ENCODE results near the gene SAMD9L.
"Not testable (repeated sequence)": the region's sequence is repeated elsewhere in the genome, so short reads cannot be mapped to it uniquely, and the experiment has no call there.

SAMD9L gene

DNA sequence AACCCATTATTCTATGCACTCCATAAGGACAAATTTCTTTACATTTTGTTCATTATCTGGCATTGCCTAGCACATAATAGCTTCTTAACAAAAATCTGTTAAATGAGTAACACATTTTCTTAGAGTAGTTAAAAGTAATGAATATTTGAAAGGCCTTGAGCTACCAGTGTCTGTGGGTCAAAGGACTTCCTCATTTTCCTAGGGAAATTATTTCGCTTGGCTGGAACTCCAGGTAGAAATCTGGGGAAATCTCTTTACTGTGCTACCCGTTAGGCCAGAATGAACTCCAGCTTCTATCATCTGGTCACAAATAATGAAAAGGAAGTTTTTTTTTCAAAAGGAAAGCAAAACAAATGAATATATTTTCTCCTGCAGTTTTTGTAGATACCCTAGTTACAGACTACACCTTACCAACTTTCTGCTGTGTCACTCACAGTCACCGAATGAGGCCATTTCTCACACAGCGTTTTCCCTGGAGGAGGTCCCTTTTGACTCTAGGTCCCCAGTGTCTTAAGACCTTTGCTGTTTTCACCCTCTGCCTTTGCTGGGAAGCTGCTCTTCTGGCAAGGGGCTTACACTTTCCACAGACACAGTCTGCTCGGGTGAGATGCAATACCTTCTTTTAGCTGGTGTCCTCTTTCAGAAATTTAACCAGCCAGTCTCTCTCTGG lies 1.6 kb downstream of the SAMD9L start:
- Histone ChIP-seq H3K4me3 (ENCODE audit: extremely low read depth, insufficient read depth, low read length, poor library complexity, severe bottlenecking) (no peak overlapping the region), H3K36me3 (ENCODE audit: control insufficient read depth, insufficient read depth, low read length) (no peaks in the 10 kb centered on the region), H3K27ac (ENCODE audit: low read depth, low read length, severe bottlenecking) (no peak overlapping the region), H3K9me3 (ENCODE audit: control insufficient read depth, low read length) (no peaks in the 10 kb centered on the region), H3K4me1 (ENCODE audit: control insufficient read depth, insufficient read depth, low read length, poor library complexity, severe bottlenecking) (no peaks in the 10 kb centered on the region)
- WGBS, 2 experiments (ENCODE audit: insufficient coverage in 2 of 2): 81 to 88% methylated on average over 4 of the region's 5 CpGs

DNA sequence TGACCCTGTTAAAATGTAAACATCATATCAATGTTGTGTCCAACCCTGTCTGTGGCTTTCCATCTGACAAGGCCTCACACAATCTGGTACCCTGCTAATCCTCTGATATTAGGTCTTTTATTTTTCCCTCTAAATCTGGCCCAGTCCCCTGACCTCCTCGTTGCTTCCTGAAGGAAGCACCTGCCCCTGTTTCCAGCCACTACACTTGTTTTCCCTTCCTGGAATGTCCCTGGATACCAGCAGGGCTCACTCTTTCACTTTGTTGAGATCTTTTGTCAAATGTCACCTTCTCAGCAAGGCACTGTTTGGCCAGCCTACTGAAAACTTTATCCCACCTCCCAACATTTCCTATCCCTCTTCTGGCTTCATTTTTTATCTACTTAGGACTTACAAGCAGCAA lies 2.1 kb downstream of the SAMD9L start:
- no peaks in the 10 kb centered on the region for H3K36me3 ChIP-seq (ENCODE audit: control insufficient read depth, insufficient read depth, low read length)
- H3K9me3 ChIP-seq (ENCODE audit: control insufficient read depth, low read length): no peaks in the 10 kb centered on the region
- WGBS, 2 experiments (ENCODE audit: insufficient coverage in 2 of 2): 50 to 82% methylated on average over 1 of the region's 1 CpG
- H3K4me3 ChIP-seq (ENCODE audit: extremely low read depth, insufficient read depth, low read length, poor library complexity, severe bottlenecking): no peak overlapping the region
- no peak overlapping the region for H3K27ac ChIP-seq (ENCODE audit: low read depth, low read length, severe bottlenecking)
- H3K4me1 ChIP-seq (ENCODE audit: control insufficient read depth, insufficient read depth, low read length, poor library complexity, severe bottlenecking): no peaks in the 10 kb centered on the region

DNA sequence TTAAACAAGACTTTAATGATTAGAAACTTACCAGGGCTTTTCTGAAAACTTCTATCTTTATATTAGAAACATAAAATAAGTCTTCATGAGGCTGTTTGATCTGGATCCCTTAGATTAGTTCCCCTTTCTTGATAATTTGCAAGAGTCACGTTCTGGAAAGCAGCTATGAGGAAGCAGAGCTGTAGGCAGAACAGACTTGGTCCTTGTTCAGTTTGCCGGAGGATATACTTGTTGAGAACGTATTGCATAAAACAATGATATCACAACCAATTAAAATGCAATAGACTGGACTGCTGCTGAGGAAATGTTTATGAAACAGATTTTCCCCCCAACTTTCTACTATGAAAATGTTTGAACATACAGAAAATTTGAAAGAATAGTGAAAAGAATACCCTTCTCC lies 2.8 kb downstream of the SAMD9L start:
- H3K36me3 ChIP-seq (ENCODE audit: control insufficient read depth, insufficient read depth, low read length): no peaks in the 10 kb centered on the region
- WGBS, 2 experiments (ENCODE audit: insufficient coverage in 2 of 2): 86% methylated on average over 1 of the region's 3 CpGs; no CpG with 5 or more reads in 1 of the 2 experiments
- H3K27ac ChIP-seq (ENCODE audit: low read depth, low read length, severe bottlenecking): no peak overlapping the region
- H3K4me3 ChIP-seq (ENCODE audit: extremely low read depth, insufficient read depth, low read length, poor library complexity, severe bottlenecking): no peak overlapping the region
- H3K4me1 ChIP-seq (ENCODE audit: control insufficient read depth, insufficient read depth, low read length, poor library complexity, severe bottlenecking): no peaks in the 10 kb centered on the region
- no peaks in the 10 kb centered on the region for H3K9me3 ChIP-seq (ENCODE audit: control insufficient read depth, low read length)

DNA sequence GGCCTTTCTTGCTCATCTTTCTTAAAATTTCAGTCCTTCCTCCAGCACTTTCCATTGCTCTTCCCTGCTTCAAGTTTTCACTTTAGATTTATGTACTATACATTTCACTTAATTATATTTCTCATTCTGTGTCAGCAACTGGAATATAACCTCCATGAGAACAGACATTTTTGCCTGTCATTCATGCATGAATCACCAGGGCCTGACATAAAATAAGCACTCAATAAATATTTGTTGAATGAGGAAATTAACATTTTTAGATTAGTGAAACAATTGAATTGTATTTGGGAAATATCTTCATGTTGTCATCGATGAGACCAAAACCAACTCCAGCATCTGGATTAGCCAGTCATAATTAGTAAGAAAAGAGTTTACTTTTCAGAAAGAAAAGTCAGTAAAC lies 6.1 kb downstream of the SAMD9L start:
- Histone ChIP-seq H3K4me3 (ENCODE audit: extremely low read depth, insufficient read depth, low read length, poor library complexity, severe bottlenecking) (no peak overlapping the region), H3K4me1 (ENCODE audit: control insufficient read depth, insufficient read depth, low read length, poor library complexity, severe bottlenecking) (no peaks in the 10 kb centered on the region), H3K27ac (ENCODE audit: low read depth, low read length, severe bottlenecking) (no peak overlapping the region), H3K9me3 (ENCODE audit: control insufficient read depth, low read length) (no peaks in the 10 kb centered on the region), H3K36me3 (ENCODE audit: control insufficient read depth, insufficient read depth, low read length) (no peaks in the 10 kb centered on the region)
- no CpG with 5 or more reads among the region's 1 CpG for WGBS, 2 experiments (ENCODE audit: insufficient coverage in 2 of 2)

DNA sequence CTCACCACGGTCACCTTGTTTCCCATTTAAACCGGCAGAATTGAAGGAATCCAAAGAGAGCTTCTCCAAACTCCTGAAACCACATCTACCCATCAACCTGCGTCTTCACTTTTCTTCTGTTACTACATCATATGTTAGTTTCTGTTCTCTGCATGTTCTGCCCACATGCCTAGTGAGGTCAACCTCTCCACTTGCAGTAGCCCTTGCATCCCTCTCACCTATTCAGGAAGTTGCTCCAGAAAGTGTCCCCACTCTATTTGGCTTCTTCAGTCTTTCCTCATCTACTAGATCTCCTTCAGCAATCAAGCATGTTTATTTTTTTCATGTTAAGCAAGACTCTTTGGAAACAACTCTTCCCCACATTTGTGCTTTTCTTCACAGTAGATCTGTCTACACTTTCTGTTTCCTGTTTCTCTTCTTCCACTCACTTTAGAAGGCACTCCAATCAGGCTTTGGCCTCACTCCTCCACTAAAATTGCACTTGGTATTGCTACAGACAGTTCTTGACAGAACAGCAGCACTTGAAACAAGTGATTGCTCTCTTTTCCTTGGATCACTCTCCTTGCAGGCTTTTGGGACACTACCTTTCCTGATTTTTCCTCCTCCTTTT lies 7.5 kb downstream of the SAMD9L start:
- Histone ChIP-seq H3K4me3 (ENCODE audit: extremely low read depth, insufficient read depth, low read length, poor library complexity, severe bottlenecking) (no peak overlapping the region), H3K27ac (ENCODE audit: low read depth, low read length, severe bottlenecking) (no peak overlapping the region), H3K9me3 (ENCODE audit: control insufficient read depth, low read length) (no peaks in the 10 kb centered on the region), H3K4me1 (ENCODE audit: control insufficient read depth, insufficient read depth, low read length, poor library complexity, severe bottlenecking) (no peaks in the 10 kb centered on the region), H3K36me3 (ENCODE audit: control insufficient read depth, insufficient read depth, low read length) (no peaks in the 10 kb centered on the region)
- WGBS, 2 experiments (ENCODE audit: insufficient coverage in 2 of 2): 75 to 96% methylated on average over 3 of the region's 3 CpGs

DNA sequence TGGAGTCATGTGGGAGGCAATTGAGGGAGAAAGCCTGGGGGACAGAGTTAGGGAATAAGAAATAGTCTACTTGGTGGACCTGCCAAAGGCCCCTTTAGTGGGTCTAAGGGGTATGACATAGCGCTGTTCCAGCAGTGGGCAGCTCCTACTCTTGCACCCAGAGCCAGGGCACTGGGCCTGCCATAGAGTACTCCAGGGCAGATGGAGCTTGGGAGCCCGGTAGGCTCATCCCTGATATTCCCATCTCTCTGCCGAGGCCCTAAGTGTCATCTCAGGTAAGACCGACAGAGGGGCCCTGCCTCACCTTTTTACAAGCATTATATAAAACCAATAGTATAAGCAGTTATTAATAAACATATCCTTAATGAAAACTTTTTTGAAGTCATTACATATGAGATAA lies 9.6 kb downstream of the SAMD9L start:
- Histone ChIP-seq H3K9me3 (ENCODE audit: control insufficient read depth, low read length) (no peaks in the 10 kb centered on the region), H3K4me1 (ENCODE audit: control insufficient read depth, insufficient read depth, low read length, poor library complexity, severe bottlenecking) (no peaks in the 10 kb centered on the region), H3K36me3 (ENCODE audit: control insufficient read depth, insufficient read depth, low read length) (no peaks in the 10 kb centered on the region), H3K27ac (ENCODE audit: low read depth, low read length, severe bottlenecking) (no peak overlapping the region), H3K4me3 (ENCODE audit: extremely low read depth, insufficient read depth, low read length, poor library complexity, severe bottlenecking) (no peak overlapping the region)
- WGBS, 2 experiments (ENCODE audit: insufficient coverage in 2 of 2): 93% methylated on average over 3 of the region's 4 CpGs; no CpG with 5 or more reads in 1 of the 2 experiments

DNA sequence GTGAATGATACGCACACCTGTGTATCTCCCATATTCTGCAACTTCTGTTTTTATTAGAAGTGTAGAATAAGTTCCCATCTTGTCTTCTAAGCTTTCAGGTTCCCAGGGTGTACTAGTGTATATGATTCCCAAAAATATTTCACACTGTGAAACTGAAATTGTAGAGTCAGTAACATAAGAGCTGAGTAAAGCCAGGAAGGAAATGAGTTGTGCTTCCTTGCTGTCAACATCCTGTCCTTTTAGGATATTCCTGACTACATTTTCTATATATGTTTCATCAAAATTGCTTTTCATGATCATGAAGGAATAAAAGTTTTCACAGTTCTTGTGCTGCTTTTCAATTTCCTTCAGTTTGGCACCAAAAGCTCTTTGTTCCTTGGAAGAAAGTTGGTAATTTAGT lies 15.2 kb downstream of the SAMD9L start:
- Histone ChIP-seq H3K4me1 (ENCODE audit: control insufficient read depth, insufficient read depth, low read length, poor library complexity, severe bottlenecking) (no peaks in the 10 kb centered on the region), H3K9me3 (ENCODE audit: control insufficient read depth, low read length) (no peaks in the 10 kb centered on the region), H3K36me3 (ENCODE audit: control insufficient read depth, insufficient read depth, low read length) (no peaks in the 10 kb centered on the region), H3K27ac (ENCODE audit: low read depth, low read length, severe bottlenecking) (no peak overlapping the region), H3K4me3 (ENCODE audit: extremely low read depth, insufficient read depth, low read length, poor library complexity, severe bottlenecking) (no peak overlapping the region)
- WGBS, 2 experiments (ENCODE audit: insufficient coverage in 2 of 2): no CpG with 5 or more reads among the region's 1 CpG

DNA sequence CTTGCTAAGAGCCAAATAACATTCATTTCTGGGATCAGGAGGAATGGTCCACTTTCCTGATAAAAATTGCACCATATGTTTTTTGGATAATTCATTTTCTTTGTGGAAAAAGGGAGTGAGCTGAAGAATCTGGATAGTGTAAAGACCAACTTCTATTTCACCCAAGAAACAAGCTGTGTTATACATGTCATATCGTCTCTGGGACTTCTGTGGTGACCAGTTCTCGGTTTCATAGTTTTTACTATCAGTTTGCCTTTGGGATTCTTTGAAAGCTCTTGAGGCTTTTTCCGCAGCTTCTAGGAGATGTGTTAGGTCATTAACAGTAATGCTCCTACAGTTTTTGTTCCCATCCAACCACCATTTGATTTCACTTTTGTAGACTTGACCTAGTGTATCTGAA lies 16.0 kb downstream of the SAMD9L start:
- Histone ChIP-seq H3K4me1 (ENCODE audit: control insufficient read depth, insufficient read depth, low read length, poor library complexity, severe bottlenecking) (no peaks in the 10 kb centered on the region), H3K27ac (ENCODE audit: low read depth, low read length, severe bottlenecking) (no peak overlapping the region), H3K4me3 (ENCODE audit: extremely low read depth, insufficient read depth, low read length, poor library complexity, severe bottlenecking) (no peak overlapping the region), H3K36me3 (ENCODE audit: control insufficient read depth, insufficient read depth, low read length) (no peaks in the 10 kb centered on the region), H3K9me3 (ENCODE audit: control insufficient read depth, low read length) (no peaks in the 10 kb centered on the region)
- WGBS, 2 experiments (ENCODE audit: insufficient coverage in 2 of 2): no CpG with 5 or more reads among the region's 3 CpGs

DNA sequence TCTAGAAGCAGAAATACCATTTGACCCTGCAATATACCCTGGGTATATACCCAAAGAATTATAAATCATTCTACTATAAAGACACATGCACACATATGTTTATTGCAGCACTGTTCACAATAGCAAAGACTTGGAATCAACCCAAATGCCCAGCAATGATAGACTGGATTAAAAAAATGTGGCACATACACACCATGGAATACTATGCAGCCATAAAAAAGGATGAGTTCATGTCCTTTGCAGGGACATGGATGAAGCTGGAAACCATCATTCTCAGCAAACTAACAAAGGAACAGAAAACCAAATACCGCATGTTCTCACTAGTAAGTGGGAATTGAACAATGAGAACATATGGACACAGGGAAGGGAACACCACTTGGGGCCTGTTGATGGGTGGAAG lies 21.2 kb downstream of the SAMD9L start:
- not testable (repeated sequence) for H3K4me1 ChIP-seq (ENCODE audit: control insufficient read depth, insufficient read depth, low read length, poor library complexity, severe bottlenecking); H3K36me3 ChIP-seq (ENCODE audit: control insufficient read depth, insufficient read depth, low read length); H3K27ac ChIP-seq (ENCODE audit: low read depth, low read length, severe bottlenecking); H3K9me3 ChIP-seq (ENCODE audit: control insufficient read depth, low read length); H3K4me3 ChIP-seq (ENCODE audit: extremely low read depth, insufficient read depth, low read length, poor library complexity, severe bottlenecking)
- no CpG with 5 or more reads among the region's 1 CpG for WGBS, 2 experiments (ENCODE audit: insufficient coverage in 2 of 2)

DNA sequence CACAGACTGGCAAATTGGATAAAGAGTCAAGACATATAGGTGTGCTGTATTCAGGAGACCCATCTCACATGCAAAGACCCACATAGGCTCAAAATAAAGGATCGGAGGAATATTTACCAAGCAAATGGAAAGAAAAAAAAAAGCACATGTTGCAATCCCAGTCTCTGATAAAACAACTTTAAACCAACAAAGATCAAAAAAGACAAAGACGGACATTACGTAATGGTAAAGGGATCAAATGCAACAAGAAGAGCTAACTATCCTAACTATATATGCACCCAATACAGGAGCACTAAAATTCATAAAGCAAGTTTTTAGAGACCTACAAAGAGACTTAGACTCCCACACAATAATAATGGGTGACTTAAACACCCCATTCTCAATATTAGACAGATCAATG lies 24.7 kb downstream of the SAMD9L start:
- not testable (repeated sequence) for H3K4me1 ChIP-seq (ENCODE audit: control insufficient read depth, insufficient read depth, low read length, poor library complexity, severe bottlenecking); H3K36me3 ChIP-seq (ENCODE audit: control insufficient read depth, insufficient read depth, low read length); H3K9me3 ChIP-seq (ENCODE audit: control insufficient read depth, low read length); H3K4me3 ChIP-seq (ENCODE audit: extremely low read depth, insufficient read depth, low read length, poor library complexity, severe bottlenecking); H3K27ac ChIP-seq (ENCODE audit: low read depth, low read length, severe bottlenecking)
- 100% methylated on average over 1 to 2 of the region's 3 CpGs for WGBS, 2 experiments (ENCODE audit: insufficient coverage in 2 of 2)
